ENCODE data around the gene UBE2QL1.

DNA sequence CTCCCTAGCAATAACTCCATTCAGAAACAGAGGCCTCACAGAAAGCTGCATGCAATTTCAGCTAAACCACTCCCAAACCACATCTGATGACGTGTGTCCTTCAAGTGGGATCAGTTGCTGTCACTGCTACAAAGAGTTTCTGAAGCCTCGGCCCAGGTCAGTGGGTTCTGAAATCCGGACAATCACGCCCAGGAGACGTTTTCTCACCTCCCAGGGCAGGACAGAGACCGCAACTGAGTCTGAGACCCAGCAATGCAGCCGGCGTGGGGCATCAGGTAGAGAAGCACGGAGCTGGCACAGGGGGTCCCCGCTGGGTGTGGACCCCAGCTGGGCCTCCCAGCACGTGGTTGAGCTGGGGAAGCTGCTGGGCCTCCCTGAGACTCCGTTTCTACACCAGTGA is 2.6 kb upstream of the UBE2QL1 start:
- TF ChIP-seq, protein P1, sequence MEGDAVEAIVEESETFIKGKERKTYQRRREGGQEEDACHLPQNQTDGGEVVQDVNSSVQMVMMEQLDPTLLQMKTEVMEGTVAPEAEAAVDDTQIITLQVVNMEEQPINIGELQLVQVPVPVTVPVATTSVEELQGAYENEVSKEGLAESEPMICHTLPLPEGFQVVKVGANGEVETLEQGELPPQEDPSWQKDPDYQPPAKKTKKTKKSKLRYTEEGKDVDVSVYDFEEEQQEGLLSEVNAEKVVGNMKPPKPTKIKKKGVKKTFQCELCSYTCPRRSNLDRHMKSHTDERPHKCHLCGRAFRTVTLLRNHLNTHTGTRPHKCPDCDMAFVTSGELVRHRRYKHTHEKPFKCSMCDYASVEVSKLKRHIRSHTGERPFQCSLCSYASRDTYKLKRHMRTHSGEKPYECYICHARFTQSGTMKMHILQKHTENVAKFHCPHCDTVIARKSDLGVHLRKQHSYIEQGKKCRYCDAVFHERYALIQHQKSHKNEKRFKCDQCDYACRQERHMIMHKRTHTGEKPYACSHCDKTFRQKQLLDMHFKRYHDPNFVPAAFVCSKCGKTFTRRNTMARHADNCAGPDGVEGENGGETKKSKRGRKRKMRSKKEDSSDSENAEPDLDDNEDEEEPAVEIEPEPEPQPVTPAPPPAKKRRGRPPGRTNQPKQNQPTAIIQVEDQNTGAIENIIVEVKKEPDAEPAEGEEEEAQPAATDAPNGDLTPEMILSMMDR (conservative IDR thresholded peaks at IDR 0.05; ENCODE audit: low read length): no peak
- TF ChIP-seq EZH2phosphoT487 (IDR thresholded peaks at IDR 0.05; ENCODE audit: borderline replicate concordance, low read depth, low read length): no peak
